ENCODE measurements around the gene CDK2AP2. TPM values are rescaled to one million over a fixed set of nuclear protein-coding genes. Genes with fewer than 3 reads are reported as not detected.

CDK2AP2 gene
- total and polyA plus RNA-seq, 9 of the 15 experiments (the other 6 are each of a cell fraction or from before 2014, with no cell fraction given): 4.4 to 47.4 (median 21.7) TPM

- TF ChIP-seq PURB (CRISPR knock-in tag; IDR thresholded peaks at IDR 0.05; ENCODE audit: low read depth): no peak
- no peak for TF ChIP-seq FOSL1 (tag; conservative IDR thresholded peaks at IDR 0.05)
- no peak for TF ChIP-seq ZNF668 (CRISPR knock-in tag; IDR thresholded peaks at IDR 0.05)
- no peak for TF ChIP-seq TAF9B (IDR thresholded peaks at IDR 0.05; ENCODE audit: partially characterized antibody)
- TF ChIP-seq ZNF778 (CRISPR knock-in tag; IDR thresholded peaks at IDR 0.05): no peak
- TF ChIP-seq NCOA6 (IDR thresholded peaks at IDR 0.05): no peak
- no peak for TF ChIP-seq SIN3A (IDR thresholded peaks at IDR 0.05; ENCODE audit: borderline replicate concordance in 2 of 2, control insufficient read depth in 1 of 2, low read depth in 2 of 2, low read length in 2 of 2)
- no peak for TF ChIP-seq ZNF354B (CRISPR knock-in tag; IDR thresholded peaks at IDR 0.05)
- TF ChIP-seq SRSF1 (IDR thresholded peaks at IDR 0.05; ENCODE audit: low read depth, low read length): no peak
- TF ChIP-seq BHLHE40 (IDR thresholded peaks at IDR 0.05; ENCODE audit: low read length): no peak; the same call in 1 of the 2 replicates
- TF ChIP-seq SRSF3 (IDR thresholded peaks at IDR 0.05; ENCODE audit: insufficient read depth, low read length): no peak
- TF ChIP-seq GTF2E2 (tag; IDR thresholded peaks at IDR 0.05): no peak
- no peak for TF ChIP-seq SIN3B (IDR thresholded peaks at IDR 0.05; ENCODE audit: low read depth)
- TF ChIP-seq HLTF (IDR thresholded peaks at IDR 0.05): no peak
- peak; percentile 63; the same call in 1 of the 2 replicates for TF ChIP-seq SMAD3 (CRISPR knock-in tag; conservative IDR thresholded peaks at IDR 0.05)
- TF ChIP-seq ZNF699 (CRISPR knock-in tag; IDR thresholded peaks at IDR 0.05; ENCODE audit: insufficient replicate concordance): no peak
- TF ChIP-seq JUNB (CRISPR knock-in tag; conservative IDR thresholded peaks at IDR 0.05): no peak
- peak; percentile 57; the same call in 1 of the 2 replicates for TF ChIP-seq ATF6 (CRISPR knock-in tag; IDR thresholded peaks at IDR 0.05)
- TF ChIP-seq YY1 (IDR thresholded peaks at IDR 0.05; ENCODE audit: borderline replicate concordance in 1 of 3, control insufficient read depth in 1 of 3, extremely low read depth in 1 of 3, insufficient read depth in 3 of 3, insufficient read length in 1 of 3, insufficient replicate concordance in 2 of 3, low read depth in 1 of 3, low read length in 2 of 3): peak in 1 of 3 experiments; percentile 51
- TF ChIP-seq SRF (CRISPR knock-in tag; IDR thresholded peaks at IDR 0.05): no peak
- TF ChIP-seq ZC3H8 (IDR thresholded peaks at IDR 0.05): no peak
- TF ChIP-seq E4F1 (CRISPR knock-in tag; IDR thresholded peaks at IDR 0.05; ENCODE audit: borderline replicate concordance): no peak
- no peak for TF ChIP-seq HSF4 (CRISPR knock-in tag; IDR thresholded peaks at IDR 0.05; ENCODE audit: borderline replicate concordance)
- TF ChIP-seq NFE2 (IDR thresholded peaks at IDR 0.05; ENCODE audit: low read depth): no peak
- TF ChIP-seq MCM3 (IDR thresholded peaks at IDR 0.05): no peak
- TF ChIP-seq BRF1 (IDR thresholded peaks at IDR 0.05; ENCODE audit: borderline replicate concordance, extremely low read depth, insufficient read length): no peak
Measured at GRCh38 chr11:67505605-67506396, 2.2 kb downstream of the CDK2AP2 start (continued).
